ENCODE results near the gene ALOXE3. TPM values are rescaled to one million over a fixed set of nuclear protein-coding genes. Genes with fewer than 3 reads are reported as not detected.

The ALOXE3 gene
- total and polyA plus RNA-seq, 4 donors = not detected

- TF ChIP-seq GABPA (IDR thresholded peaks at IDR 0.05 in 1 of 2, conservative IDR thresholded peaks at IDR 0.05 in 1 of 2) = peak in 1 of 2 donors; percentile 23
- TF ChIP-seq NR2F2 (IDR thresholded peaks at IDR 0.05) = peak; percentile 43
- TF ChIP-seq SP1 (IDR thresholded peaks at IDR 0.05) = peak; percentile 35
- TF ChIP-seq YY1 (IDR thresholded peaks at IDR 0.05) = peak; percentile 67
Measured at GRCh38 chr17:8138672-8139371, 20.5 kb upstream of the ALOXE3 start (continued).

GRCh38 chr17:8138374-8138671 is 20.0 kb upstream of the ALOXE3 start:
- H3K27ac ChIP-seq (ENCODE audit: low read depth in 1 of 2, low read length in 2 of 2) = peak overlapping the region; percentile 29 to 66
- H3K36me3 ChIP-seq (ENCODE audit: control insufficient read depth in 4 of 4, insufficient read depth in 3 of 4, low read depth in 1 of 4, low read length in 3 of 4) = peaks cover 12 to 37% (median 33%) of the 10 kb centered on the region in 4 donors
- no peaks in the 10 kb centered on the region for H3K27me3 ChIP-seq (ENCODE audit: control insufficient read depth in 4 of 4, insufficient read depth in 4 of 4, low read length in 3 of 4)
- H3K4me3 ChIP-seq (ENCODE audit: low read depth in 1 of 3, low read length in 3 of 3) = no peak overlapping the region
- peaks cover 0 to 9% (median 0%) of the 10 kb centered on the region in 4 donors for H3K4me1 ChIP-seq (ENCODE audit: control insufficient read depth in 4 of 4, insufficient read depth in 4 of 4, low read length in 3 of 4)
- TF ChIP-seq FOXA2 (IDR thresholded peaks at IDR 0.05) (no peak), SP1 (IDR thresholded peaks at IDR 0.05) (no peak), HNF4A (conservative IDR thresholded peaks at IDR 0.05) (no peak), RAD21 (IDR thresholded peaks at IDR 0.05) (no peak), JUND (IDR thresholded peaks at IDR 0.05) (no peak), TAF1 (conservative IDR thresholded peaks at IDR 0.05) (no peak), RXRA (IDR thresholded peaks at IDR 0.05) (no peak), HNF4G (IDR thresholded peaks at IDR 0.05) (no peak), MAX (IDR thresholded peaks at IDR 0.05) (no peak), NR2F2 (IDR thresholded peaks at IDR 0.05) (no peak), ZBTB33 (IDR thresholded peaks at IDR 0.05) (no peak), ATF3 (IDR thresholded peaks at IDR 0.05) (no peak), CTCF (IDR thresholded peaks at IDR 0.05; ENCODE audit: low read depth, low read length, missing input control) (no peak), REST (IDR thresholded peaks at IDR 0.05) (no peak), EGR1 (IDR thresholded peaks at IDR 0.05; ENCODE audit: low read depth in 2 of 2) (no peak), FOXA1 (IDR thresholded peaks at IDR 0.05) (no peak)
- no peak for DNase-seq (ENCODE audit: low spot score)
- no peak overlapping the region for H3K9ac ChIP-seq (ENCODE audit: low read depth in 1 of 2, low read length in 2 of 2)
- 37% methylated on average over 7 of the region's 7 CpGs for WGBS
- no peaks in the 10 kb centered on the region for H3K9me3 ChIP-seq (ENCODE audit: control insufficient read depth in 4 of 4, low read length in 3 of 4)

Measured in liver (tissue), 9 donors.